IMR-90 (cell line): ENCODE measurements around the gene DPYD. TPM values are rescaled to one million over a fixed set of nuclear protein-coding genes. Genes with fewer than 3 reads are reported as not detected.

Source experiments
- ATAC-seq: fragments of 200-7000 bp; cut with Tn5 transposase; 2 replicates; pipeline ENCODE4 v1.9.1; 2020; ENCODE audit warnings: low read depth, mild to moderate bottlenecking, moderate library complexity
- BruUV-seq: library from RNA; stranded (reverse); fragments of 400-500 nt; replicated peaks from 2 replicates; lab custom pipeline; 2021; lab: Mats Ljungman, UMichigan
- CTCF ChIA-PET: fragments of 300-600 bp; formaldehyde crosslinking; extraction: SDS; loops from one replicate; lab custom pipeline; 2021; ENCODE audit warnings: antibody characterized with exemption; lab: Yijun Ruan, JAX
- POLR2A ChIA-PET: fragments of 300-600 bp; sonication (Branson Sonifier 250); formaldehyde crosslinking; loops from one replicate; lab custom pipeline; 2022; ENCODE audit warnings: antibody characterized with exemption; ENCODE audit not compliant: unreplicated experiment; lab: Charles Lee
- DNase-seq: peaks from one replicate; pipeline ENCODE4 v3.0.0; 2013
- H2AFZ ChIP-seq: replicated peaks from 2 replicates; pipeline ENCODE3; 2013; ENCODE audit warnings: low read length, mild to moderate bottlenecking; ENCODE audit not compliant: poor library complexity
- H2AK5ac ChIP-seq: 2 replicates; pipeline ENCODE4 v1.6.1; 2013; ENCODE audit warnings: low read depth, low read length, inconsistent platforms
- H2AK9ac ChIP-seq: replicated peaks from 2 replicates; pipeline ENCODE3; 2013; ENCODE audit warnings: mild to moderate bottlenecking, low read depth, low read length, moderate library complexity; ENCODE audit not compliant: poor library complexity
- H2BK120ac ChIP-seq: 2 replicates; pipeline ENCODE4 v1.6.1; 2013; ENCODE audit warnings: low read depth, low read length, inconsistent platforms
- H2BK15ac ChIP-seq: 3 replicates; pipeline ENCODE4 v1.6.1; 2013; ENCODE audit warnings: low read depth, low read length, inconsistent platforms
- H2BK20ac ChIP-seq: 2 replicates; pipeline ENCODE4 v1.6.1; 2013; ENCODE audit warnings: low read depth, mild to moderate bottlenecking, inconsistent platforms, low read length, moderate library complexity
- H2BK5ac ChIP-seq: 2 replicates; pipeline ENCODE4 v1.6.1; 2013; ENCODE audit warnings: mild to moderate bottlenecking, low read depth, low read length, inconsistent platforms; ENCODE audit not compliant: poor library complexity, severe bottlenecking
- H3K14ac ChIP-seq: replicated peaks from 2 replicates; pipeline ENCODE4 v1.6.1; 2013; ENCODE audit warnings: low read depth, low read length, inconsistent platforms
- H3K18ac ChIP-seq: 2 replicates; pipeline ENCODE4 v1.6.1; 2013; ENCODE audit warnings: low read depth, low read length, control low read depth
- H3K23ac ChIP-seq: 2 replicates; pipeline ENCODE4 v1.6.1; 2013; ENCODE audit warnings: low read depth, low read length, inconsistent platforms
- H3K27ac ChIP-seq: 2 replicates; pipeline ENCODE4 v1.5.1; 2013; ENCODE audit warnings: mild to moderate bottlenecking, control low read depth, low read length; ENCODE audit not compliant: insufficient read depth
- H3K27me3 ChIP-seq: 2 replicates; pipeline ENCODE4 v1.6.1; 2013; ENCODE audit warnings: low read length; ENCODE audit not compliant: control insufficient read depth, insufficient read depth
- H3K36me3 ChIP-seq: 2 replicates; pipeline ENCODE4 v1.6.1; 2013; ENCODE audit warnings: low read length, mixed read lengths; ENCODE audit not compliant: control insufficient read depth, insufficient read depth
- H3K4ac ChIP-seq: 2 replicates; pipeline ENCODE4 v1.6.1; 2013; ENCODE audit warnings: low read depth, low read length, inconsistent platforms
- H3K4me1 ChIP-seq: 2 replicates; pipeline ENCODE4 v1.6.1; 2013; ENCODE audit warnings: low read length, mixed read lengths; ENCODE audit not compliant: control insufficient read depth, insufficient read depth
- H3K4me2 ChIP-seq: 2 replicates; pipeline ENCODE4 v1.6.1; 2013; ENCODE audit warnings: low read depth, mild to moderate bottlenecking, control low read depth, low read length, moderate library complexity
- H3K4me3 ChIP-seq: 2 replicates; pipeline ENCODE4 v1.5.1; 2013; ENCODE audit warnings: low read depth, mild to moderate bottlenecking, control low read depth, low read length, moderate library complexity; ENCODE audit not compliant: insufficient read depth
- H3K56ac ChIP-seq: 2 replicates; pipeline ENCODE4 v1.6.1; 2013; ENCODE audit warnings: low read length, inconsistent platforms; ENCODE audit not compliant: insufficient read depth; ENCODE audit errors: extremely low read depth
- H3K79me1 ChIP-seq, 2 experiments: 2 replicates each; pipeline ENCODE4 v1.6.1; 2013; ENCODE audit warnings: low read length in 2 of 2, inconsistent platforms in 1 of 2, low read depth in 1 of 2
- H3K9ac ChIP-seq: 2 replicates; pipeline ENCODE4 v1.6.1; 2013; ENCODE audit warnings: low read depth, low read length, control low read depth
- H3K9me1 ChIP-seq: 2 replicates; pipeline ENCODE4 v1.6.1; 2013; ENCODE audit warnings: low read length, inconsistent platforms; ENCODE audit not compliant: insufficient read depth
- H3K9me3 ChIP-seq: 2 replicates; pipeline ENCODE4 v1.6.1; 2013; ENCODE audit warnings: low read length; ENCODE audit not compliant: control insufficient read depth, insufficient read depth
- H4K20me1 ChIP-seq: 2 replicates; pipeline ENCODE4 v1.6.1; 2013; ENCODE audit warnings: low read length, inconsistent platforms; ENCODE audit not compliant: insufficient read depth
- H4K5ac ChIP-seq: 2 replicates; pipeline ENCODE4 v1.6.1; 2013; ENCODE audit warnings: mild to moderate bottlenecking, low read depth, low read length, control low read depth
- H4K8ac ChIP-seq, 2 experiments: 2 replicates each; pipeline ENCODE4 v1.6.1; 2013; ENCODE audit warnings: low read depth in 2 of 2, low read length in 2 of 2, control low read depth in 1 of 2, inconsistent platforms in 1 of 2
- H4K91ac ChIP-seq: 2 replicates; pipeline ENCODE4 v1.6.1; 2013; ENCODE audit warnings: low read depth, low read length, inconsistent platforms; ENCODE audit not compliant: insufficient read depth
- BHLHE40 ChIP-seq: fragments of 150-350 bp; IDR thresholded peaks from 2 replicates; pipeline ENCODE4 v1.6.1; 2016; ENCODE audit warnings: mild to moderate bottlenecking, low read depth, low read length
- CEBPB ChIP-seq: IDR thresholded peaks from 2 replicates; pipeline ENCODE4 v1.6.1; 2012; ENCODE audit warnings: low read depth, low read length, improper control_type of control experiment
- POLR2A ChIP-seq: IDR thresholded peaks from 2 replicates; pipeline ENCODE4 v1.6.1; 2012; ENCODE audit warnings: mild to moderate bottlenecking, low read depth, low read length
- WGBS, 2 experiments: methylation state at CpG; one replicate each; pipeline versions ENCODE4 v1.1.5 to v1.1.7; 2013; ENCODE audit warnings: missing lambda C conversion rate in 2 of 2; ENCODE audit not compliant: insufficient read length in 1 of 2; ENCODE audit errors: extremely low coverage in 2 of 2; 5-methylcytosine and 5-hydroxymethylcytosine counted together
- dilution Hi-C: fragments of 300-500 bp; cut with HindIII; formaldehyde crosslinking; loops from one replicate; pipeline ENCODE4 v1.14.3; 2018; ENCODE audit warnings: low sequenced_read_pairs; ENCODE audit not compliant: unreplicated experiment
- in situ Hi-C: fragments of 300-500 bp; cut with MboI; formaldehyde crosslinking; loops from 3 replicates; pipeline ENCODE4 v1.14.3; 2019; ENCODE audit warnings: low sequenced_read_pairs, inconsistent platforms, mixed read lengths
- intact Hi-C: fragments of 100-400 bp; cut with micrococcal nuclease; formaldehyde crosslinking; loops from 2 replicates; pipeline ENCODE4 v1.10.0; 2022
- polyA plus RNA-seq, 3 experiments: library from polyadenylated mRNA; depleted of rRNA; stranded (reverse); fragments of >200 nt; gene quantifications; 2 replicates each; pipeline ENCODE4 v1.2.3, GENCODE V29; 2012; ENCODE audit warnings: low replicate concordance in 1 of 3
- total RNA-seq: library from RNA; depleted of rRNA; stranded (reverse); fragments of >200 nt; gene quantifications from 2 replicates; pipeline ENCODE4 v1.2.3, GENCODE V29; 2012
- TF ChIP-seq, protein P1 (sequence below): conservative IDR thresholded peaks from 2 replicates; pipeline ENCODE4 v1.5.1; 2012; ENCODE audit warnings: mild to moderate bottlenecking, low read depth, low read length, improper control_type of control experiment

The DPYD gene
- total and polyA plus RNA-seq, 2 of the 4 experiments (the other 2 are of a cell fraction), result 9.3 to 47.3 TPM

DNA sequence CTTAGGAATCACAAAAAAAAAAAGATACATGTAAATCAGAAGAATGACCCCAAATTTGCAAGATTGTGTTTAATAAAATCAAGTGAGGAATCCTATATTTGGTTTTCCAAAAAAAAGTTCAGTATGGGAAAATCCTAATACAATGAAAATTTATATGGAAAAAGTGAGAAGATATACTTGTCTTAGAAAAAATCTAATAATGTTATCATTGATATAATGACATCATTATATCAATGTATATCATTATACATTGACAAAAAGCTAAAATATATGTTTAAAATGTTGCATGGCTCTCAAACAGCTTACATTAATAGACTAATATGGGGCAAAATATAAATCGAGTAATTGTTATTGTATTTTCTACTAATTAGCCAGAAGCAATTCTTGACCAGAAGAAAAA is 37.0 kb downstream of the DPYD start:
- H2BK20ac ChIP-seq, result no peak overlapping the region
- BruUV-seq, result no TSS peak
- peaks cover 2% of the 10 kb centered on the region for H3K9me3 ChIP-seq
- H2AK5ac ChIP-seq, result no peak overlapping the region
- H4K91ac ChIP-seq, result no peak overlapping the region
- H3K4me2 ChIP-seq, result no peak overlapping the region
- intact Hi-C loops, result no loop called here
- H3K23ac ChIP-seq, result no peak overlapping the region
- H4K8ac ChIP-seq, result no peak overlapping the region
- no peaks in the 10 kb centered on the region for H4K20me1 ChIP-seq
- H3K27ac ChIP-seq, result no peak overlapping the region
- ChIA-PET POLR2A (no interaction called here), CTCF (no interaction called here)
- no peaks in the 10 kb centered on the region for H3K4me1 ChIP-seq
- TF ChIP-seq, protein P1, sequence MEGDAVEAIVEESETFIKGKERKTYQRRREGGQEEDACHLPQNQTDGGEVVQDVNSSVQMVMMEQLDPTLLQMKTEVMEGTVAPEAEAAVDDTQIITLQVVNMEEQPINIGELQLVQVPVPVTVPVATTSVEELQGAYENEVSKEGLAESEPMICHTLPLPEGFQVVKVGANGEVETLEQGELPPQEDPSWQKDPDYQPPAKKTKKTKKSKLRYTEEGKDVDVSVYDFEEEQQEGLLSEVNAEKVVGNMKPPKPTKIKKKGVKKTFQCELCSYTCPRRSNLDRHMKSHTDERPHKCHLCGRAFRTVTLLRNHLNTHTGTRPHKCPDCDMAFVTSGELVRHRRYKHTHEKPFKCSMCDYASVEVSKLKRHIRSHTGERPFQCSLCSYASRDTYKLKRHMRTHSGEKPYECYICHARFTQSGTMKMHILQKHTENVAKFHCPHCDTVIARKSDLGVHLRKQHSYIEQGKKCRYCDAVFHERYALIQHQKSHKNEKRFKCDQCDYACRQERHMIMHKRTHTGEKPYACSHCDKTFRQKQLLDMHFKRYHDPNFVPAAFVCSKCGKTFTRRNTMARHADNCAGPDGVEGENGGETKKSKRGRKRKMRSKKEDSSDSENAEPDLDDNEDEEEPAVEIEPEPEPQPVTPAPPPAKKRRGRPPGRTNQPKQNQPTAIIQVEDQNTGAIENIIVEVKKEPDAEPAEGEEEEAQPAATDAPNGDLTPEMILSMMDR, result no peak
- no peak for TF ChIP-seq CEBPB
- no peak for TF ChIP-seq POLR2A
- TF ChIP-seq BHLHE40, result no peak
- H2BK15ac ChIP-seq, result no peak overlapping the region
- no peaks in the 10 kb centered on the region for H3K9me1 ChIP-seq
- no peak for DNase-seq
- peaks cover 0 to 10% of the 10 kb centered on the region in 2 experiments; a peak in 1 of 4 replicates for H3K79me1 ChIP-seq
- WGBS, 2 experiments, result no CpG with 5 or more reads among the region's 1 CpG
- H2BK5ac ChIP-seq, result no peak overlapping the region
- H3K9ac ChIP-seq, result no peak overlapping the region
- dilution Hi-C loops, result no loop called here
- no peaks in the 10 kb centered on the region for H3K27me3 ChIP-seq
- no peak overlapping the region for H3K4me3 ChIP-seq
- in situ Hi-C loops, result no loop called here
- no peak overlapping the region for H2AK9ac ChIP-seq
- no peak overlapping the region for H4K5ac ChIP-seq
- no peak overlapping the region for H3K14ac ChIP-seq
- H3K36me3 ChIP-seq, result no peaks in the 10 kb centered on the region
- H2BK120ac ChIP-seq, result no peak overlapping the region
- no peak for ATAC-seq
- no peak overlapping the region for H2AFZ ChIP-seq
- no peak overlapping the region for H3K18ac ChIP-seq
- no peak overlapping the region for H3K56ac ChIP-seq
- no peak overlapping the region for H3K4ac ChIP-seq
